Measurements from ENCODE around the gene AMFR.

DNA sequence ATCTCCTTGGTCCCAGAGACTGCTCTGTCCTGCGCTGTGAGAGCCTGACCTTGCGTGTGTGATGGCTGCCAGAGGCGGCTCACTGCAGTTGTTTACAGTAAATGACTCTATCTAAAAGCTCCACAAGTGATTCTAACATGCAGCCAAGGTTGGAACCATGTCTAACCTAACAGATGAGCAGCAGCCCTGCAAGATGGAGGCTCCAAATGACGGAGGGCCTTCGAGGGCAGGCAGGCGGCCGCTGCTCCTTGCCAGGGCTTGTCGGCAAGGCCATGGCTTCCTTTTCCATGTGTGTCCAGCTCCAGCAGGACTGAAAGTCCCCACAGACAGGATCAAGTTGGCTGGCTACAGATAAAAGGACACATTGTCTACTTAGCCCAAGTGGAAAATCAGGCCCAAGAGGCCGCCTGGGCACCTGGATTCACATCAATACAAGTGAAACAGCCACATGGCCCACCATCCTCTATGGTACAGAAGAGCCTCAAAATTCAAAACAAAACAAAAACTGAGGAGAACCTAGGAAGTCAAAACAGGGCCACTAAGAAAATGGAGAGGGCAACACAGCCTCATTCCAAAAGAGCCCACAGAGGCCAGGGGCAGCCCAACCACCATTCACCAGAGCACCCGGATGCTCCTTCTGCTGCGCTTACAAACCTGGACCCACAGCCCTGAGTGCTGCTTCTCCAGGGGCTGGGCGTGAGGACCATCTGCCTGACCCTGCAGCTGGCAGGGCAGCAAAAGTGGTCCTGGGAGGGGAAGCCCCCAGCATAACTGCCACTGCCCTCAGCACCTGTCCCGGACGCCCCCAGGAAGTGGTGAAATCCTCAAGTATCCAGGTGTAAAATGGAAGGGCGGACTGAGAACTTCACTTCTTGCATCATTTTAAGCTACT, 65.0 kb downstream of the AMFR start:
- TF ChIP-seq, protein P1, sequence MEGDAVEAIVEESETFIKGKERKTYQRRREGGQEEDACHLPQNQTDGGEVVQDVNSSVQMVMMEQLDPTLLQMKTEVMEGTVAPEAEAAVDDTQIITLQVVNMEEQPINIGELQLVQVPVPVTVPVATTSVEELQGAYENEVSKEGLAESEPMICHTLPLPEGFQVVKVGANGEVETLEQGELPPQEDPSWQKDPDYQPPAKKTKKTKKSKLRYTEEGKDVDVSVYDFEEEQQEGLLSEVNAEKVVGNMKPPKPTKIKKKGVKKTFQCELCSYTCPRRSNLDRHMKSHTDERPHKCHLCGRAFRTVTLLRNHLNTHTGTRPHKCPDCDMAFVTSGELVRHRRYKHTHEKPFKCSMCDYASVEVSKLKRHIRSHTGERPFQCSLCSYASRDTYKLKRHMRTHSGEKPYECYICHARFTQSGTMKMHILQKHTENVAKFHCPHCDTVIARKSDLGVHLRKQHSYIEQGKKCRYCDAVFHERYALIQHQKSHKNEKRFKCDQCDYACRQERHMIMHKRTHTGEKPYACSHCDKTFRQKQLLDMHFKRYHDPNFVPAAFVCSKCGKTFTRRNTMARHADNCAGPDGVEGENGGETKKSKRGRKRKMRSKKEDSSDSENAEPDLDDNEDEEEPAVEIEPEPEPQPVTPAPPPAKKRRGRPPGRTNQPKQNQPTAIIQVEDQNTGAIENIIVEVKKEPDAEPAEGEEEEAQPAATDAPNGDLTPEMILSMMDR (tag by site-specific recombination; IDR thresholded peaks at IDR 0.05), result no peak
- TF ChIP-seq ZNF175 (tag by site-specific recombination; IDR thresholded peaks at IDR 0.05) (no peak), ZNF138 (tag by site-specific recombination; IDR thresholded peaks at IDR 0.05; ENCODE audit: borderline replicate concordance) (no peak), ZBTB7A (tag by site-specific recombination; IDR thresholded peaks at IDR 0.05; ENCODE audit: low read depth) (no peak), MZF1 (tag by site-specific recombination; IDR thresholded peaks at IDR 0.05; ENCODE audit: borderline replicate concordance) (no peak), ZNF140 (tag by site-specific recombination; IDR thresholded peaks at IDR 0.05) (no peak), ZNF596 (tag by site-specific recombination; IDR thresholded peaks at IDR 0.05) (no peak), KLF16 (tag by site-specific recombination; IDR thresholded peaks at IDR 0.05) (no peak), MEIS1 (CRISPR knock-in tag; IDR thresholded peaks at IDR 0.05; ENCODE audit: borderline replicate concordance) (no peak), ZNF610 (tag by site-specific recombination; IDR thresholded peaks at IDR 0.05; ENCODE audit: borderline replicate concordance) (no peak), ZNF692 (tag by site-specific recombination; IDR thresholded peaks at IDR 0.05) (no peak), ZFP41 (tag by site-specific recombination; IDR thresholded peaks at IDR 0.05; ENCODE audit: borderline replicate concordance) (no peak)
- TF ChIP-seq, protein P2, sequence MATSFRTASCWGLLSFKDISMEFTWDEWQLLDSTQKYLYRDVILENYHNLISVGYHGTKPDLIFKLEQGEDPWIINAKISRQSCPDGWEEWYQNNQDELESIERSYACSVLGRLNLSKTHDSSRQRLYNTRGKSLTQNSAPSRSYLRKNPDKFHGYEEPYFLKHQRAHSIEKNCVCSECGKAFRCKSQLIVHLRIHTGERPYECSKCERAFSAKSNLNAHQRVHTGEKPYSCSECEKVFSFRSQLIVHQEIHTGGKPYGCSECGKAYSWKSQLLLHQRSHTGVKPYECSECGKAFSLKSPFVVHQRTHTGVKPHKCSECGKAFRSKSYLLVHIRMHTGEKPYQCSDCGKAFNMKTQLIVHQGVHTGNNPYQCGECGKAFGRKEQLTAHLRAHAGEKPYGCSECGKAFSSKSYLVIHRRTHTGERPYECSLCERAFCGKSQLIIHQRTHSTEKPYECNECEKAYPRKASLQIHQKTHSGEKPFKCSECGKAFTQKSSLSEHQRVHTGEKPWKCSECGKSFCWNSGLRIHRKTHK (tag by site-specific recombination; IDR thresholded peaks at IDR 0.05), result no peak
